ENCODE data around the gene PDLIM5.
A peak's percentile ranks its signal among the peaks of the same experiment; 100 is the strongest.
"Not testable (repeated sequence)": the region's sequence is repeated elsewhere in the genome, so short reads cannot be mapped to it uniquely, and the experiment has no call there.

The PDLIM5 gene

GRCh38 chr4:94613248-94613647, 161.5 kb downstream of the PDLIM5 start:
- TF ChIP-seq CTCF (IDR thresholded peaks at IDR 0.05; ENCODE audit: poor library complexity, severe bottlenecking), result no peak
- no peak overlapping the region for H3K27ac ChIP-seq (ENCODE audit: poor library complexity, severe bottlenecking)
- ATAC-seq (ENCODE audit: low read depth) (no peak), DNase-seq (ENCODE audit: low spot score) (no peak)
- no peaks in the 10 kb centered on the region for H3K4me1 ChIP-seq (ENCODE audit: insufficient read depth, poor library complexity, severe bottlenecking)
- peaks cover 26% of the 10 kb centered on the region for H3K36me3 ChIP-seq (ENCODE audit: low read depth)
- no peaks in the 10 kb centered on the region for H3K27me3 ChIP-seq (ENCODE audit: insufficient read depth, poor library complexity, severe bottlenecking)
- H3K9me3 ChIP-seq (ENCODE audit: severe bottlenecking), result no peaks in the 10 kb centered on the region
- no peak overlapping the region for H3K4me3 ChIP-seq (ENCODE audit: severe bottlenecking)

GRCh38 chr4:94615451-94615850, 163.7 kb downstream of the PDLIM5 start:
- Histone ChIP-seq H3K4me1 (ENCODE audit: insufficient read depth, poor library complexity, severe bottlenecking) (no peaks in the 10 kb centered on the region), H3K27ac (ENCODE audit: poor library complexity, severe bottlenecking) (no peak overlapping the region), H3K4me3 (ENCODE audit: severe bottlenecking) (no peak overlapping the region), H3K27me3 (ENCODE audit: insufficient read depth, poor library complexity, severe bottlenecking) (no peaks in the 10 kb centered on the region), H3K9me3 (ENCODE audit: severe bottlenecking) (no peaks in the 10 kb centered on the region), H3K36me3 (ENCODE audit: low read depth) (peaks cover 25% of the 10 kb centered on the region)
- no peak for DNase-seq (ENCODE audit: low spot score)
- no peak for TF ChIP-seq CTCF (IDR thresholded peaks at IDR 0.05; ENCODE audit: poor library complexity, severe bottlenecking)
- ATAC-seq (ENCODE audit: low read depth), result no peak

DNA sequence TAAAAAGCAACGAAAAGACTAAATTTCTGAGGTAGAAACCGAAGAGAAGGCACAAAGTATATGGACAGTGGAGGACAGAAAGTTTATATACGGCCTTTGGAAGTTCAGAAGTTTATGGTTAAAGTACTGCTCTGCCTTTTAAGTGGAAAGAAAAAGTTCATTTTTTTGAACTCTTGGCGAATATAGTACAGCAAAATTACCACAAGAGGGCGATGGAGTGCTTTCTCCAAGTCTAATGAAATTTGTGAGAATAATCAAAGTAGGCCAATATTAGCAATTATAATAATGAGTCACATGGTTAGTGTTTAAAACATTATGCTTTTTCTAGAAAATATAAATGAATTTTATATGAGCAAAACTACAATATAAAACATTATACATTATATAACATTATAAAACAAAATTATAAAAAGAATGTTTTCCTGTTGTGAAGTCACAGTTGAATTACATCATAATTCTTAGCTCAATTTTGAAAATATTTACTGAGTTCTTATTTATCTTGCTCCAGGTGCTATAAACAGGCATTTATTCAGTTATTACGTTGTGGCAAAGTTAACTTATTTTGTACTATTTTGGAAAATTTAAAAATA, 169.8 kb downstream of the PDLIM5 start:
- peak; percentile 27; the same call in 1 of the 3 replicates for ATAC-seq (ENCODE audit: low read depth)
- Histone ChIP-seq H3K27ac (ENCODE audit: poor library complexity, severe bottlenecking) (no peak overlapping the region), H3K9me3 (ENCODE audit: severe bottlenecking) (no peaks in the 10 kb centered on the region), H3K27me3 (ENCODE audit: insufficient read depth, poor library complexity, severe bottlenecking) (no peaks in the 10 kb centered on the region), H3K36me3 (ENCODE audit: low read depth) (peaks cover 40% of the 10 kb centered on the region), H3K4me1 (ENCODE audit: insufficient read depth, poor library complexity, severe bottlenecking) (no peaks in the 10 kb centered on the region), H3K4me3 (ENCODE audit: severe bottlenecking) (no peak overlapping the region)
- no peak for DNase-seq (ENCODE audit: low spot score)
- TF ChIP-seq CTCF (IDR thresholded peaks at IDR 0.05; ENCODE audit: poor library complexity, severe bottlenecking), result peak; percentile 95

DNA sequence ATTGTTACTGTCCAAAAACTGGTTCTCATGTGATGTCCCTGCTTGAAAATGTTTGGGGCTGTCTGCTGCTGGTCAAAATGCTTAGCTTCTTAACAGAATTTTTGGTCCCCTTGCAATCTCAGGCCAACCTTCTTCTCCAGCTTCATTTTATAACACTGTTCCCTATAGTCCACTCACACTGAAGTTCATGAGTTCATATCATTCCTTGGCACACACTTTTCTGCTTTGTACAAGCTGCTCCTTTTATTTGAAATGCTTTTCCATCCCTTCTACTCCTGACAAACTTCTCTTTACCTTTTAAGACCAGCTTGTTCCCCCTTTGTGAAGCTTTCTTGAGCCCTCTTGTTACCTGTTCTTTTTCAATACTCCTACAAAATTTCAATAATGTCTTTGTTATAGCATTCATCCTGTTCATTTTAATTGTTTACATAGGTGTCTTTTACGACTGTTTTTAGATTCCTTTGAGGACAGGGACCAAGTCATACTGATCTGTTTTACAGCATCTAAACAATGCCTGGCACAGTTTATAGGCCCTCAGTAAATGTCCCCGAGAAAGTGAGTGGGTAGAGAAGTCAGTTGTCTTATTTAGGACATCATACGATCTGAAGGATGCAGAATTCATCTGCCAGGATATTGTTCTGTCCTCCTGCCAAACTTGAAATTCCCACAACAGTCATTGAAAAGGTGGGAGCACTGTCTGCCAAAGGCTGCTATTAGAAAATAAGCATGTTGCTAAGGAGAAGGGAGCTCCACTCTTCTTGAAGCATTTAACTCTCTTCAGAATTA, 171.6 kb downstream of the PDLIM5 start:
- H3K36me3 ChIP-seq (ENCODE audit: low read depth), result peaks cover 42% of the 10 kb centered on the region
- no peak overlapping the region for H3K27ac ChIP-seq (ENCODE audit: poor library complexity, severe bottlenecking)
- no peak for TF ChIP-seq CTCF (IDR thresholded peaks at IDR 0.05; ENCODE audit: poor library complexity, severe bottlenecking)
- no peak overlapping the region for H3K4me3 ChIP-seq (ENCODE audit: severe bottlenecking)
- H3K9me3 ChIP-seq (ENCODE audit: severe bottlenecking), result no peaks in the 10 kb centered on the region
- no peaks in the 10 kb centered on the region for H3K4me1 ChIP-seq (ENCODE audit: insufficient read depth, poor library complexity, severe bottlenecking)
- DNase-seq (ENCODE audit: low spot score) (no peak), ATAC-seq (ENCODE audit: low read depth) (no peak)
- no peaks in the 10 kb centered on the region for H3K27me3 ChIP-seq (ENCODE audit: insufficient read depth, poor library complexity, severe bottlenecking)

- no peak for TF ChIP-seq CTCF (IDR thresholded peaks at IDR 0.05; ENCODE audit: poor library complexity, severe bottlenecking)
- no peaks in the 10 kb centered on the region for H3K27me3 ChIP-seq (ENCODE audit: insufficient read depth, poor library complexity, severe bottlenecking)
- H3K27ac ChIP-seq (ENCODE audit: poor library complexity, severe bottlenecking), result no peak overlapping the region
- H3K4me1 ChIP-seq (ENCODE audit: insufficient read depth, poor library complexity, severe bottlenecking), result no peaks in the 10 kb centered on the region
- ATAC-seq (ENCODE audit: low read depth) (no peak), DNase-seq (ENCODE audit: low spot score) (no peak)
- H3K36me3 ChIP-seq (ENCODE audit: low read depth), result peaks cover 41% of the 10 kb centered on the region
- H3K4me3 ChIP-seq (ENCODE audit: severe bottlenecking), result no peak overlapping the region
- H3K9me3 ChIP-seq (ENCODE audit: severe bottlenecking), result no peaks in the 10 kb centered on the region
These were observed 175.2 kb downstream of the PDLIM5 start for GRCh38 chr4:94626942-94627341.

- H3K4me1 ChIP-seq (ENCODE audit: insufficient read depth, poor library complexity, severe bottlenecking); H3K27me3 ChIP-seq (ENCODE audit: insufficient read depth, poor library complexity, severe bottlenecking); ATAC-seq (ENCODE audit: low read depth); DNase-seq (ENCODE audit: low spot score); H3K9me3 ChIP-seq (ENCODE audit: severe bottlenecking); H3K4me3 ChIP-seq (ENCODE audit: severe bottlenecking); H3K27ac ChIP-seq (ENCODE audit: poor library complexity, severe bottlenecking): not testable (repeated sequence)
- H3K36me3 ChIP-seq (ENCODE audit: low read depth), result peaks cover 40% of the 10 kb centered on the region
These were observed 177.3 kb downstream of the PDLIM5 start for GRCh38 chr4:94629058-94629457.
